HG02973 (cell line): ENCODE data around the gene YBX2.

Experiments
- ATAC-seq: cut with Tn5 transposase; IDR thresholded peaks from one replicate; pipeline ENCODE4 v1.9.1; 2021; ENCODE audit warnings: moderate library complexity; ENCODE audit not compliant: unreplicated experiment

The YBX2 gene

DNA sequence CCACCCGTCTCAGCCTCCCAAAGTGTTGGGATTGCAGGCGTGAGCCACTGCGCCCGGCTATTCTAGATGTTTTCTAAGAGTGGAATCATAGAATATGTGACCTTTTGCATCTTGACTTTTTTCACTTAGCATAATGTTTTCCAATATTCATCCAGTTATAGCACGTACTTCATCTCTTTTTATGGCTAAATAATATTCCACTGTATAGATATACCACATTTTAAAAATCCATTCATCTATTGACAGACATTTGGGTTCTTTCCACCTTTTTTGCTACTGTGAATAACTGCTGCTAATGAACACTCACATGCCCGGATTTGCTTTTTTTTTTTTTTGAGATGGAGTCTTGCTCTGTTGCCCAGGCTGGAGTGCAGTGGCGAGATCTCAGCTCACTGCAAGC is 9.7 kb upstream of the YBX2 start:
- ATAC-seq: no peak

DNA sequence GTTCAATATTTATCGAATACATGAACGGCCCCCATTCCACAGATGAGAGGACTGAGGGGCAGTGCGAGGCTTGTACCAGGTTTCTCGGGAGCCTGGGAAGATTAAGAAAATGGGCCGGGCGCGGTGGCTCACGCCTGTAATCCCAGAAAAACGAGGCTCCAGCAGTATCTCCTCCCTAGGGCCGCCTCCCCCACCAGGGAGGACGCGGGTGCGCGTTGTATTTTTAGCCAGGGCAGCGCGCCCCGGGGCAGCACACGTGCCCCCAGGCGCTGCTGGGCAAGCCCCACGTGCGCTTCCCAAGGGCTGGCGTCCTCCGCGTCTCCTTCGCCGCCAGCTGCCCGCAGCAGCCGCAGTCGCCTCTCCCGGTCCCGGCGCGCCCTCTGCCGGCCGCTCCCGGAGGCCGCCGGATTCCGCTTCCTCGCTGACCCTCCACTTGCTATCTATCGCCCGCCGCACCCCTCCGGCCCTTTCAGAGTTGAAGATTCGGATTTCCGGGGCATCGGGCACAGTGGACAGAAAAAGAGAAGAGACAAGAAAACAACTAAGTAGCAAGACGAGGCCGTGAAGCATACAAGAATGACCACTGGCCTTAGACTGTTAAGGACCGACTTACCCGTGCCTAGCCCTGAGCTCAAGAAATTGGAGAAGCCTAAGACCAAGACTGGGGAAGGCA is 1.9 kb upstream of the YBX2 start:
- no peak for ATAC-seq

DNA sequence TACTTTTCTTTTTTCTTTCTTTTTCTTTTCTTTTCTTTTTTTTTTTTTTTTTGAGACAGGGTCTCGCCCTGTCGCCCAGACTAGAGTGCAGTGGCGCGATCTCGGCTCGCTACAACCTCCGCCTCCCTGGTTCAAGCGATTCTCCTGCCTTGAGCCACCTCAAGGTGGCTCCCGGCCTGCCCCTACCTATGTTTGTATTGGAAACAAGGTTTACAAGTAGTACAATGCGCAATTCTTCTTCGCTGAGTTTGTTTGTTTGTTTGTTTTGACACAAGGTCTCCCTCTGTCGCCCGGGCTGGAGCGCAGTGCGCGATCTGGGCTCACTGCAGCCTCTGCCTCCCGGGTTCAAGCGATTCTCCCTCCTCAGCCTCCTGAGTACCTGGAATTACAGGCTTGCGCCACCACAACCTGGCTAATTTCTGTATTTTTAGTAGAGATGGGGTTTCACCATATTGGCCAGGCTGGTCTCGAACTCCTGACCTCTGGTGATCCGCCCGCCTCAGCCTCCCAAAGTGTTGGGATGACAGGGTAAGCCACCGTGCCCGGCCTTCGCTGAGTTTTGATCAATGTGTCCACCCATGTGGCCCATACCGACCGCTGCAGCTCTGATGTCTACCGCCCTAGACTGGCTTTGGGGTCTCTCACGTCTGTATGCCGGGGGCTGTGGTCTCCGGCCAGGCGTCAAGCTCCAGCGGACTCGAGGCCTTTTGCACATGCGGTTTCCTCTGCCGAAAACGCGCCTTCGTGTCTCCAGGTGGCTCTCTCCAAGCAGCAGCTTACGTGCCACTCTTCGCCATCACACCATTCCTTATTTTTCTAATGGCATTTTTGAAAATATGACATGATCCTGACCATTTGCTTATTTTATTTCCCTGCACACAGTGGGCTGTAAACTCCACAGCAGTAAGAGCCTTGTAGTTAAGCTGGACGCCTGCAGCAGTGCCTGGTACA is 1.1 kb upstream of the YBX2 start:
- ATAC-seq: no peak

DNA sequence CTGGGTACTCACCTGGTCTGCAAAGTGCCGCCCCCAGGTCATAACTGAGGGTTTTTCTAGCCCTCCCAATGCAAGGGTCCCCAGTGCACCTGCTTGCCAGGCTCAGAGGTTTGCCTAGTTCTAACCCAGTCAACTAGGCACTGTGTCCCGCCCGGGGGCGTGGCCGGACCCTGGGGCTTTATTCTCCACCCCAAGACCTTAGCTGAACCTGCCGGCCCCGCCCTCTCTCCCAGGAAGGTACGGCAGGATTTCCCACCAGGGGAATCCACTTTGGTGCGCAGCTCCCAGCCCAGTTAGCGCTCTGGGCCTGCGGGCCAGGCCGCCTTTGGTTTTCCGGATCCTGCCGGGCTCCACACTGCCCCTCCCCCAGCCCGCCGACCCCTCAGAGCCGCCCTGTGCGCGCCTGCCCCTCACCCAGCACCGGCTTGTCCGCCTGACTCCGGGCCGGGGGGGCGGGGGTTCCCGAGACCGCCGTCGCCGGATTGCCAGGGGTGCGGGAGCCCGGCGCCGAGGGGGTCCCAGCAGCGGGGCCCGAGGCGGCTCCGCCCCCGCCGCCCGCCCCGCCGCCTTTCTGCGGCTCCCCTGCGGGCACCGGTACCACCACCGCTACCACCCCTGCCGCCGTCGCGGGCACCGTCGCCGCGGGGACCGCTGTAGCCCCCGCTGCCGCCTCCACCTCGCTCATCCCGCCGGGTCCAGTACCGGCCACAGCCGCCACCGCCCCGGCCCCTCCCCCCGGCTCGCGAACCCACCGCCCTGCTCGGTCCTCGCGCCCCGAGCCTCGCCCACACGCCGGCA is 424 bp downstream of the YBX2 start:
- ATAC-seq: no peak

DNA sequence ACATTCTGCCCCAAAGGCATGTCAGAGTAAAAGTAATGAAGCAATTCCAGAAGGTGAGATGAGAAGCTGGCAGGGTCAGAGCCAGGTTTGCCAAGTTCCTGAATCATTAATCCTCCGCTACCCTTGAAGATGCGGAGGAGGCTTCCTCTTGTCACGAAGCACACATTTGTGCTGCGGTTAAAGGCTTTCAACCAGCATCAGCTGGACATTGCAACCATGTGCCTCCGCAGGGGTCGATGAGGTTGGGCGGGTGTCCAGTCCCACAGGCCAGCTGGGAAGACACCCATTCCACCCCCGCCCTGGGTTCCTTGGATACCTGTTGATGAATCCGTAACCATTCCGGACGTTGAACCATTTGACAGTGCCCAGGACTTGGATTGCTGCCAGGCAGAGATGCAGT is 1.3 kb downstream of the YBX2 start:
- ATAC-seq: no peak

DNA sequence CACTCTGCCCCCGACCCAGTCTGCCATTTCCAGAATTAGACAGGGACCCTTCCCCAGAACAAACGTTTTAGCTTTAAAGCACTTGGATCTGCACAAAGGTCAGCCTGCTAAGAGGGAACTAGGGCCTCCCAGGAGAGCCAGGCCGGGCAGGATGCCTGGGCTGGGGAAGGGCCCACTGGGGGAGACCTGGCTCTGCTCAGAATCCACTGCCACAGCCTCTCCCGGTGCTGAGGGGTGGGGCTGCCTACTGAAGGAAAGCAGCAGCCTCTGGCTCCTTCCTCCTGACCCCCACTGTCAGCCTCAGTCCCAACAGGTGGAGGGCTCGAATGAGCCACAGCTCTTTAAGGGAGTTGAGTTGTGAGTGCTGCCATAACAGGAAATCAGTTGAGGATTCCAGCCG is 1.7 kb downstream of the YBX2 start:
- ATAC-seq: no peak

DNA sequence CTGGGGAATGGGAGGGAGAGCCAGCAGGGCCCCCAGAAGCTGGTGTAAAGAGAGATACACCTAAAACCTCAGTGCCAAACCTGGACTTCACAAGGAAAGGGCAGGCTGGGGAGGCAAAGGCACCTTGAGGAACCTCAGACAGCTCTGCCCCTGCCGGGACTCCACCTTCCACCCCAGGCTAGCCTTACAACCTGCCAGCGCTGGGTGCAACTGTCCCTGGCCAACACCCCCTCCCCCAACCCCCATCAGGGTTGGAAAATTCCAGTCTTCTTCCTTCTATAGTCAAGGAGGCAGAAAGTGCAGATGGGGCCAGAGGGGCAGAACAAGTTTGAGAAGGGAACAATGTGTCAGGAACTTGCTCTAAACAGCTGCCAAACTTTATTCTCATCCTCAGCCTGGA is 2.2 kb downstream of the YBX2 start:
- ATAC-seq: no peak

DNA sequence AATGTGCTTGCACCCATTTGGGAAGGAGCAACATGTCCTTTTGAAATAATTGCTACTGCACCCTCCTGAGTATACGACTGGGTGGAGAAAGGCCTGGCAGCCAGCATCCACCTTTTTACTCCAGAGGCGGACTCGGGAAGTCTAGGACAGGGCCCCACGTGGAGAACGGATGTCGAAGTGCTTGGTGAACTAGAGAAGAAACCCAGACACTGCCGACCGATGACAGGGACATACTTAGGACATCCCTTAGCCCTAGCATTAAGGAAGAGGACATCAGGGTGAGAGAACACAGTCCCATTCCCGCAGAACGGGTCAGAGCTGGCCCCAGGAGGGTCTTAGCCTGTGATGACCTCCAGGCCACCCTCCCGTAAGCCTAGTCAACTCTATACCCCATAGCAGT is 3.8 kb downstream of the YBX2 start:
- no peak for ATAC-seq

DNA sequence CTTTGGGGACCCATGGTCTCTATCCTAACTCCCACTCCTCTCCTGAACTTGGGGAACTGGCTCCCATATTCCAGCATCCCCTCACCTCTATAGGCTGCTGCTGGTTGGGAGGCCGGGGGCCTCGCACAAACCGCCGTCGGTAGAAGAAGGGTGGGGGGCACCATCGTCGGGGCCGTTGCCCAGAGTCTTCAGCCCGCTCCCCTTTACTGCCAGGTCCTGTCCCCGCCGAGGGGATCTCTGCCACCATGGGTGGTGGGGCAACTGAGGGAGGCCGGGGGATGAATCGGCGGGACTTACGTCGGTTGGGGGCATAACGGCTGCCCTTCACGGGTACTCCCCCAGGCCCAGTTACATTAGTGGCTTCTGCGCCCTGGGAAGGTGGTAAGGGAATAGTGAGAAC is 4.3 kb downstream of the YBX2 start:
- ATAC-seq: no peak

DNA sequence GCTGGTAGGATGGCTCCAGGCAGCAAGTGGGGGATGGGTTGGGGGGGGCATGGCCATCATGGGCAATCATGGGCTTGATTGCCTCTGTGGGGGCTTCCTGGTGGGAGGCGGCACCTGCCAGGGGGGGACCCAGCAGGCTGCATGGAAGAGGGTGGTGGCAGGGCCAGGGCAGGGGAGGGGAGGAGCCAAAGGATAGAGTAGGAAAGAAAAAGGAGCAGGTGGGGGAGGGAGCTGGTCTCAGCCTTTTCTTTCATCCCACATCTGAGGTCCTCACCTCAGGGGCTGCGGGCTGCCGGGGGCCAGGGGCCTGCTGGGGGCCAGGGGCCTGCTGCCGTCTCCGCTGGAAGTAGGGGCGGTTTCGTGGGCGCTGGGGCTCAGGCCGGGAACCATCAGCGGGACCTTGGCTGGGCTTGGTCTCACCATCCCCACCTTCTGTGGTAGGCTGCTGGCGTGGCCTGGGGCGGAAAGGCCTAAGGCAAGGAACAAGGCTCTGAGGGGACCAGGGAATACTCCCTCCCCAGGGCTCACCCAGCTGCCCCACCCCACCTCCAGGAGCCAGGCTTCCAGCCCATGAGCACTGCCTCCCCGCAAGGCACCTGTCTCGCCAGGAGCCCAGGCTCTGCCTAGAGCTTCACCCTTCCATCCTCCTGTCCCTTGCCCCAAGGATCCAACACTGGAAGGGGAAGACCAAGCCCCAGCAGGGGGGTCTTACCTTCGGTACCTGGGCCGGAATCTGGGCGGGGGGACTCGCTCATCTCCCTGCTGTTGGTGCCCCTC is 5.0 kb downstream of the YBX2 start:
- ATAC-seq: no peak

DNA sequence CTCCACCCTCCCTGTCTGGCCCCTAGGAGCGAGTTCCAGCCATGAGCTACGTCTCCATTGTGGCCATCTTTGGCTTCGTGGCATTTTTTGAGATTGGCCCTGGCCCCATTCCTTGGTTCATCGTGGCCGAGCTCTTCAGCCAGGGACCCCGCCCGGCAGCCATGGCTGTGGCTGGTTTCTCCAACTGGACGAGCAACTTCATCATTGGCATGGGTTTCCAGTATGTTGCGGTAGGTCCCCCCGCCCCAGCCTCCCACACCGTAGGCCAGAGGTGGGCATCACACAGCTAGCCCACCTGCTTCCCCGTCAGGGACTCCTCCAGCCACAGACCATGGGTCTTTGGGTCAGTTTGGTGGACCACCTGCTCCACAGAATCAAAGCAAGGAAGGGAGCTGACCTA is 8.8 kb downstream of the YBX2 start:
- no peak for ATAC-seq

DNA sequence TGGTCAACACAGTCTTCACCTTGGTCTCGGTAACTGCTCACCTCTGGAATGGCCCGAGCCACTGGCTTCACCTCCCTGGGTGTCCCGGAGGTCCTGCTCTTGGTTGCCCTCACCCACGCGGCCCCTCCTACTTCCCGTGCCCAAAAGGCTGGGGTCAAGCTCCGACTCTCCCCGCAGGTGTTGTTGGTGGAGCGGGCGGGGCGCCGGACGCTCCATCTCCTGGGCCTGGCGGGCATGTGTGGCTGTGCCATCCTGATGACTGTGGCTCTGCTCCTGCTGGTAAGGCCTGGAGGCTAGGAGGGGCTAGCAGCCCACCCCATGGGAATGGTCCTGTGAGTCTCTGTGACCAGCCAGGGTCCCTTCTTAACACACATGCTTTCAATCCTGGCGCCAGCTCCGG is 9.5 kb downstream of the YBX2 start:
- no peak for ATAC-seq

DNA sequence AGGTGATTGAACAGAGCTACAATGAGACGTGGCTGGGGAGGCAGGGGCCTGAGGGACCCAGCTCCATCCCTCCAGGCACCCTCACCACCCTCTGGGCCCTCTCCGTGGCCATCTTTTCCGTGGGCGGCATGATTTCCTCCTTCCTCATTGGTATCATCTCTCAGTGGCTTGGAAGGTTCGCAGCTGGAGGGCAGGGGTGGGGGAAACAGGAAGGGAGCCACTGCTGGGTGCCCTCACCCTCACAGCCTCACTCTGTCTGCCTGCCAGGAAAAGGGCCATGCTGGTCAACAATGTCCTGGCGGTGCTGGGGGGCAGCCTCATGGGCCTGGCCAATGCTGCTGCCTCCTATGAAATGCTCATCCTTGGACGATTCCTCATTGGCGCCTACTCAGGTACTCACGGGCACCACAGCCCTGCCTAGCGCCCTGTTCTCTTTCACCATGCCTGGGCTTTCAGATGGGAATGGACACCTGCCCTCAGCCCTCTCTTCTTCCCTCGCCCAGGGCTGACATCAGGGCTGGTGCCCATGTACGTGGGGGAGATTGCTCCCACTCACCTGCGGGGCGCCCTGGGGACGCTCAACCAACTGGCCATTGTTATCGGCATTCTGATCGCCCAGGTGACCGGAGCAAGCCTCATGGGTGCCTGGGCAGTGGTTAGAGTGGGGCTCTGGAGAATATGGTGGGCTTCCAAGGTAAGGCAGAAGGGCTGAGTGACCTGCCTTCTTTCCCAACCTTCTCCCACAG is 10.8 kb downstream of the YBX2 start:
- ATAC-seq: no peak

DNA sequence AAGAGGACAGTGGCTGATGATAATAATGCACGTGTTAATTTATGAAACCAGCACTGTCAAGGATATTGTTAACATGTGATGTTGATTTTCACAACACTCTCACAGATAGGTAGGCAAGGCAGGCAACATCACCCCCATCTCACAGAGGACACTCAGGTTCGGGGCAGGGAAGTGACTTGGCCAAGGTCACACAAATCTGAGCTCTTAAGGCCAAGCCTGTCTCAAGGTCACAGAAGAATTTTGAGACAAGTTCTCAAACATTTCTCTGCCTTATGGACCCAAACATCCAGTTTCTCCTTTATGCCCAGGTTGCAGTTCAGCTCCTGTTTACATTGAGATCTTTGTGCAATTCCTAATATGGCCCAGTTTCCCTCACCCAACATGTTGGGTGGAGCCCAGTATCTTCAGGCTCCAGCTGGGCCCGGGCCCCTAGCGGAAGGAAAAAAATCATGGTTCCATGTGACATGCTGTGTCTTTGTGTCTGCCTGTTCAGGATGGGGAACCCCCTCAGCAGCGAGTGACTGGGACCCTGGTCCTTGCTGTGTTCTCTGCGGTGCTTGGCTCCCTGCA is 11.6 kb downstream of the YBX2 start:
- no peak for ATAC-seq

DNA sequence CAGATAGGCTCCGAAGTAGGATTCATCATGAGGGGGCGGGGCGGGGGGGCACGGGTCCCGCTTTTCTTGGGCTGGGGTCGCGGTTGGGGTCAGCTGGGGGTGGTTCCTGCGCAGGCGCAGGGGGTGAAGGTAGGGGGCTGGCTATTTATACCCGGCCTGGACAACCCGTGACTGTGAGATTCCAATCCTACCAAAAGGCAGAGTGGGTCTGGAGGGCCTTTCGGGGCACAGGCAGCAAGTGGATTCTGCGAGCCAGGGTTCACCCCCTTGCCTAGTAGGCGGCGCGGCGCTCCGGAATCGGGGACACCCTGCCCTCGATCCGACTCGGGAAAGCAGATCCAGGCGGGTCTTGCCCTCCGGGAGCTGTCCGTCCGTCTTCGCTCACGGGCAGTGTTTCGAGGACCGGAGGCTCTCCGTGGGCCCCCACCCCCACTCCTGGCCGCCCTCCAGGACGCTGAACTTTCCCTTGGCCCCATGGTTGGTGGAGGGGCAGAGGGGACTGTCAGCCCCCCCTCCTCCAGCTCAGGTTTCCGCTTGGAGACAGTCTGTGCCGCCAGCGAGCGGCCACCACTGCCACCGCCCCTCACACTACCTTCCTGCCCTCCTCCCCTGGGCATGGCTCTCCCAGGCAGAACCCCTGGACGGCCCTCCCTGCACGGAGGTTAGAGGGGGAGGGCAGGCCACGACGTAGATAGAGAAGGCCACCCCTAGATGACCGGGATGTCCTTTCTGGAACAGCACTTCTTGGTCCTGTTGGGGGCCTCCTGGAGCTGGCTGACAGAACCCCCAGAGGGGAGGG is 12.3 kb downstream of the YBX2 start:
- ATAC-seq: no peak

DNA sequence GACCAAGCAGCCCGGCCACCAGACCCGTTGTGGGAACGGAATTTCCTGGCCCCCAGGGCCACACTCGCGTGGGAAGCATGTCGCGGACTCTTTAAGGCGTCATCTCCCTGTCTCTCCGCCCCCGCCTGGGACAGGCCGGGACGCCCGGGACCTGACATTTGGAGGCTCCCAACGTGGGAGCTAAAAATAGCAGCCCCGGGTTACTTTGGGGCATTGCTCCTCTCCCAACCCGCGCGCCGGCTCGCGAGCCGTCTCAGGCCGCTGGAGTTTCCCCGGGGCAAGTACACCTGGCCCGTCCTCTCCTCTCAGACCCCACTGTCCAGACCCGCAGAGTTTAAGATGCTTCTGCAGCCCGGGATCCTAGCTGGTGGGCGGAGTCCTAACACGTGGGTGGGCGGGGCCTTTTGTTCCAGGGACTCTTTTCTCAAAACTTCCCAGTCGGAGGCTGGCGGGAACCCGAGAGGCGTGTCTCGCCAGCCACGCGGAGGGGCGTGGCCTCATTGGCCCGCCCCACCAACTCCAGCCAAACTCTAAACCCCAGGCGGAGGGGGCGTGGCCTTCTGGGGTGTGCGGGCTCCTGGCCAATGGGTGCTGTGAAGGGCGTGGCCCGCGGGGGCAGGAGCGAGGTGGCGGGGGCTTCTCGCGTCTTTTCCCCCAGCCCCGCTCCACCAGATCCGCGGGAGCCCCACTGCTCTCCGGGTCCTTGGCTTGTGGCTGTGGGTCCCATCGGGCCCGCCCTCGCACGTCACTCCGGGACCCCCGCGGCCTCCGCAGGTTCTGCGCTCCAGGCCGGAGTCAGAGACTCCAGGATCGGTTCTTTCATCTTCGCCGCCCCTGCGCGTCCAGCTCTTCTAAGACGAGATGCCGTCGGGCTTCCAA is 13.1 kb downstream of the YBX2 start, which contains the start of gene SLC2A4:
SLC2A4 (plus strand) TSS at position 645 of the 879 bp plus-strand sequence; CDS start at position 862, 217 bp downstream.
- ATAC-seq: no peak

DNA sequence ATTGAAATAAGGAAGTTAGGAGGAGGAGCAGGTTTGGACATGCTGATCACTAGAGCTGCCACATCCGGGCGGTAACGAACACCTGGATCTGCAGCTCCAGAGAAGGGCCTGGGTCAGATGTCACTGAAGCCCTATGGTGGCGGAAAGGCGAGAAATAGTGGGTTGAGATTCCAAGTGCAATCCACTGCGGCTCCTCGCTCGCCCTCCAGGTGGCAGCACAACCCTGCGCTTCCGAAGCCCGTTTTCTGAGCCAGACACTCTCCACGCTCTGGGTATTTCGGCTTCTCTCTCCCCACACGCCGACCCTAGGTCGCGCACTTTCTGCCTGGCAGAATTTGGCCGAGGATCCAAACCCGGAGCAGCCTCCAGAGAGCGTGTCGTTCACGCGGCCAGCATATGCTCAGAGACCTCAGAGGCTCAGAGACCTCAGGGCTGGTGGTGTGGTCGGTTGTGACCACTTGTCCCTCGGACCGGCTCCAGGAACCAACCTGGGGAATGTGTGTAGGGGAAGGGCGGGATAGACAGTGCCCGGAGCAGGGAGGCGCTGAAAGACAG is 13.8 kb downstream of the YBX2 start:
- no peak for ATAC-seq

DNA sequence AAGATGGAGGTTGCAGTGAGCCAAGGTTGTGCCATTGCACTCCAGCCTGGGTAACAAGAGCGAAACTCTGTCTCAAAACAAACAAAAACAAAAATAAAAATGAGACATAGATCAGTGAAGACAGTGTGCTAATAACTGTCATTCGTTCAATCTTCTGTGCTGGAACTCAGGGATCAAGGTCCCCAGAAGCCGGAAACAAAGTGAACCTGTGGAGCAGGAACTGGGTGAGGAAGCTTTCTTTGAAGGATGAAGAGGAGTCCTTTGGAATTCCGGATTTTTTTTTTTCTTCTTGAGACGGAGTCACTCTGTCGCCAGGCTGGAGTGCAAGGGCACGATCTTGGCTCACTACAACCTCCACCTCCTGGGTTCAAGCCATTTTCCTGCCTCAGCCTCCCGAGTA is 15.0 kb downstream of the YBX2 start:
- ATAC-seq: no peak
